ENCODE measurements around the gene DDI2. TPM values are rescaled to one million over a fixed set of nuclear protein-coding genes. Genes with fewer than 3 reads are reported as not detected.

Gene DDI2
- total and polyA plus RNA-seq, 9 of the 15 experiments (the other 6 are each of a cell fraction or from before 2014, with no cell fraction given), result 6.5 to 48.4 (median 21.2) TPM

- TF ChIP-seq, protein P1, sequence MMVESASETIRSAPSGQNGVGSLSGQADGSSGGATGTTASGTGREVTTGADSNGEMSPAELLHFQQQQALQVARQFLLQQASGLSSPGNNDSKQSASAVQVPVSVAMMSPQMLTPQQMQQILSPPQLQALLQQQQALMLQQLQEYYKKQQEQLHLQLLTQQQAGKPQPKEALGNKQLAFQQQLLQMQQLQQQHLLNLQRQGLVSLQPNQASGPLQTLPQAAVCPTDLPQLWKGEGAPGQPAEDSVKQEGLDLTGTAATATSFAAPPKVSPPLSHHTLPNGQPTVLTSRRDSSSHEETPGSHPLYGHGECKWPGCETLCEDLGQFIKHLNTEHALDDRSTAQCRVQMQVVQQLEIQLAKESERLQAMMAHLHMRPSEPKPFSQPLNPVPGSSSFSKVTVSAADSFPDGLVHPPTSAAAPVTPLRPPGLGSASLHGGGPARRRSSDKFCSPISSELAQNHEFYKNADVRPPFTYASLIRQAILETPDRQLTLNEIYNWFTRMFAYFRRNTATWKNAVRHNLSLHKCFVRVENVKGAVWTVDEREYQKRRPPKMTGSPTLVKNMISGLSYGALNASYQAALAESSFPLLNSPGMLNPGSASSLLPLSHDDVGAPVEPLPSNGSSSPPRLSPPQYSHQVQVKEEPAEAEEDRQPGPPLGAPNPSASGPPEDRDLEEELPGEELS (CRISPR knock-in tag; IDR thresholded peaks at IDR 0.05; ENCODE audit: borderline replicate concordance), result no peak
- TF ChIP-seq ZBTB5 (IDR thresholded peaks at IDR 0.05), result no peak
- no peak for TF ChIP-seq SIRT6 (IDR thresholded peaks at IDR 0.05; ENCODE audit: low read depth, low read length)
- TF ChIP-seq KDM5B (IDR thresholded peaks at IDR 0.05; ENCODE audit: insufficient replicate concordance, low read depth, low read length), result no peak
- TF ChIP-seq GTF2F1 (IDR thresholded peaks at IDR 0.05; ENCODE audit: low read depth, low read length), result no peak
- TF ChIP-seq HMGN3 (IDR thresholded peaks at IDR 0.05; ENCODE audit: borderline replicate concordance, extremely low read depth, insufficient read length, low read depth, low read length), result no peak
- no peak for TF ChIP-seq ZFX (CRISPR knock-in tag; IDR thresholded peaks at IDR 0.05)
- no peak for TF ChIP-seq TFAP4 (CRISPR knock-in tag; IDR thresholded peaks at IDR 0.05; ENCODE audit: borderline replicate concordance)
- no peak for TF ChIP-seq NR2F6 (CRISPR knock-in tag; IDR thresholded peaks at IDR 0.05)
- no peak for TF ChIP-seq ZFP36 (IDR thresholded peaks at IDR 0.05; ENCODE audit: low read depth, low read length, partially characterized antibody)
- no peak for TF ChIP-seq IRF9 (tag; IDR thresholded peaks at IDR 0.05)
- TF ChIP-seq RNF2 (IDR thresholded peaks at IDR 0.05), result no peak
- TF ChIP-seq, protein P2, sequence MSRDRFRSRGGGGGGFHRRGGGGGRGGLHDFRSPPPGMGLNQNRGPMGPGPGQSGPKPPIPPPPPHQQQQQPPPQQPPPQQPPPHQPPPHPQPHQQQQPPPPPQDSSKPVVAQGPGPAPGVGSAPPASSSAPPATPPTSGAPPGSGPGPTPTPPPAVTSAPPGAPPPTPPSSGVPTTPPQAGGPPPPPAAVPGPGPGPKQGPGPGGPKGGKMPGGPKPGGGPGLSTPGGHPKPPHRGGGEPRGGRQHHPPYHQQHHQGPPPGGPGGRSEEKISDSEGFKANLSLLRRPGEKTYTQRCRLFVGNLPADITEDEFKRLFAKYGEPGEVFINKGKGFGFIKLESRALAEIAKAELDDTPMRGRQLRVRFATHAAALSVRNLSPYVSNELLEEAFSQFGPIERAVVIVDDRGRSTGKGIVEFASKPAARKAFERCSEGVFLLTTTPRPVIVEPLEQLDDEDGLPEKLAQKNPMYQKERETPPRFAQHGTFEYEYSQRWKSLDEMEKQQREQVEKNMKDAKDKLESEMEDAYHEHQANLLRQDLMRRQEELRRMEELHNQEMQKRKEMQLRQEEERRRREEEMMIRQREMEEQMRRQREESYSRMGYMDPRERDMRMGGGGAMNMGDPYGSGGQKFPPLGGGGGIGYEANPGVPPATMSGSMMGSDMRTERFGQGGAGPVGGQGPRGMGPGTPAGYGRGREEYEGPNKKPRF (IDR thresholded peaks at IDR 0.05; ENCODE audit: low read depth, low read length), result no peak
- peak; percentile 61 for TF ChIP-seq ETV5 (CRISPR knock-in tag; IDR thresholded peaks at IDR 0.05; ENCODE audit: low read depth)
- no peak for TF ChIP-seq ZBTB17 (CRISPR knock-in tag; IDR thresholded peaks at IDR 0.05)
- TF ChIP-seq TARDBP (IDR thresholded peaks at IDR 0.05), result no peak
- TF ChIP-seq, protein P3, sequence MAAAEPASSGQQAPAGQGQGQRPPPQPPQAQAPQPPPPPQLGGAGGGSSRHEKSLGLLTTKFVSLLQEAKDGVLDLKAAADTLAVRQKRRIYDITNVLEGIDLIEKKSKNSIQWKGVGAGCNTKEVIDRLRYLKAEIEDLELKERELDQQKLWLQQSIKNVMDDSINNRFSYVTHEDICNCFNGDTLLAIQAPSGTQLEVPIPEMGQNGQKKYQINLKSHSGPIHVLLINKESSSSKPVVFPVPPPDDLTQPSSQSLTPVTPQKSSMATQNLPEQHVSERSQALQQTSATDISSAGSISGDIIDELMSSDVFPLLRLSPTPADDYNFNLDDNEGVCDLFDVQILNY (CRISPR knock-in tag; IDR thresholded peaks at IDR 0.05), result no peak
- TF ChIP-seq ELK1 (CRISPR knock-in tag; IDR thresholded peaks at IDR 0.05), result no peak
These were observed 2.9 kb downstream of the DDI2 start (continued) for GRCh38 chr1:15620155-15620545.
